GM12878 (cell line): ENCODE data around the gene COPZ1. TPM values are rescaled to one million over a fixed set of nuclear protein-coding genes. Genes with fewer than 3 reads are reported as not detected.

Experiments used
- ATAC-seq: fragments of 200-7000 bp; cut with Tn5 transposase; 3 replicates; pipeline ENCODE4 v1.9.1; 2020; ENCODE audit warnings: mild to moderate bottlenecking, moderate library complexity
- BruUV-seq: library from RNA; stranded (reverse); fragments of 400-500 nt; replicated peaks from 2 replicates; lab custom pipeline; 2021; lab: Mats Ljungman, UMichigan
- CTCF ChIA-PET: fragments of 300-600 bp; sonication (Branson Sonifier 250); formaldehyde crosslinking; extraction: SDS; loops from one replicate; lab custom pipeline; 2021; ENCODE audit warnings: inconsistent platforms; lab: Yijun Ruan, JAX
- POLR2A ChIA-PET: fragments of 350-600 bp; formaldehyde crosslinking; extraction: SDS; loops from one replicate; lab custom pipeline; 2021; ENCODE audit warnings: inconsistent platforms; lab: Charles Lee
- RAD21 ChIA-PET: fragments of 300-600 bp; sonication (Branson Sonifier 250); formaldehyde crosslinking; loops from one replicate; lab custom pipeline; 2023; ENCODE audit warnings: antibody characterized with exemption; ENCODE audit not compliant: unreplicated experiment; lab: Charles Lee
- SMC1A ChIA-PET: fragments of 300-600 bp; sonication (Branson Sonifier 250); formaldehyde crosslinking; loops from one replicate; lab custom pipeline; 2023; ENCODE audit not compliant: unreplicated experiment, uncharacterized antibody; lab: Charles Lee
- DNase-seq: peaks from one replicate; pipeline ENCODE4 v3.0.0-alpha.2; 2011; ENCODE audit warnings: low read depth, low spot score
- FAIRE-seq: peaks from 3 replicates; lab custom pipeline; 2011; peaks lifted over from hg19 to GRCh38; lab: Jason Lieb, UNC
- H2AFZ ChIP-seq: 2 replicates; pipeline ENCODE4 v1.6.0; 2011; ENCODE audit warnings: low read depth, low read length, control low read depth; ENCODE audit not compliant: control insufficient read depth
- H3K27ac ChIP-seq: 2 replicates; pipeline ENCODE4 v1.5.1; 2011; ENCODE audit warnings: control low read depth; ENCODE audit not compliant: control insufficient read depth, insufficient read depth
- H3K27me3 ChIP-seq, 2 experiments: replicated peaks in 1 of 2; 2 replicates each; pipeline versions ENCODE4 v1.6.0 to v1.6.1; 2011; ENCODE audit warnings: low read length in 1 of 2; ENCODE audit not compliant: control insufficient read depth in 2 of 2, insufficient read depth in 2 of 2
- H3K36me3 ChIP-seq, 2 experiments: 2 replicates each; pipeline ENCODE4 v1.5.1; 2011; ENCODE audit warnings: low read length in 1 of 2; ENCODE audit not compliant: control insufficient read depth in 2 of 2, insufficient read depth in 2 of 2
- H3K4me1 ChIP-seq: 2 replicates; pipeline ENCODE4 v1.6.1; 2011; ENCODE audit warnings: mild to moderate bottlenecking, low read length, moderate library complexity, mixed read lengths; ENCODE audit not compliant: control insufficient read depth, insufficient read depth
- H3K4me2 ChIP-seq: 2 replicates; pipeline ENCODE4 v1.6.0; 2011; ENCODE audit warnings: control low read depth; ENCODE audit not compliant: control insufficient read depth, insufficient read depth
- H3K4me3 ChIP-seq: fragments of 200-600 bp; sonication (generic); 2 replicates; pipeline ENCODE4 v1.5.1; 2016
- H3K79me2 ChIP-seq: 2 replicates; pipeline ENCODE4 v1.6.0; 2011; ENCODE audit warnings: low read length; ENCODE audit not compliant: control insufficient read depth, insufficient read depth
- H3K9ac ChIP-seq: 2 replicates; pipeline ENCODE4 v1.8.0; 2011; ENCODE audit warnings: low read length, control low read depth, mixed read lengths; ENCODE audit not compliant: control insufficient read depth, insufficient read depth
- H3K9me3 ChIP-seq: replicated peaks from 3 replicates; pipeline ENCODE4 v1.5.1; 2011; ENCODE audit warnings: mild to moderate bottlenecking, low read length; ENCODE audit not compliant: control insufficient read depth, insufficient read depth
- H4K20me1 ChIP-seq: 2 replicates; pipeline ENCODE4 v1.6.0; 2011; ENCODE audit not compliant: control insufficient read depth, insufficient read depth
- CBFB ChIP-seq: IDR thresholded peaks from 2 replicates; pipeline ENCODE4 v1.6.1; 2016; ENCODE audit warnings: antibody characterized with exemption, low read depth
- CEBPB ChIP-seq, 2 experiments: fragments of 150-350 bp in 1 of 2; IDR thresholded peaks; 2 replicates each; pipeline ENCODE4 v1.6.1; 2012 to 2014; ENCODE audit warnings: low read depth in 2 of 2, low read length in 2 of 2, borderline replicate concordance in 1 of 2, inconsistent platforms in 1 of 2
- CHD4 ChIP-seq: fragments of 200-600 bp; sonication (generic); IDR thresholded peaks from 2 replicates; pipeline ENCODE4 v1.6.1; 2016; ENCODE audit warnings: mild to moderate bottlenecking
- CREM ChIP-seq: IDR thresholded peaks from 2 replicates; pipeline ENCODE4 v1.6.1; 2014; ENCODE audit warnings: antibody characterized with exemption, low read depth
- ETV6 ChIP-seq, 2 experiments: fragments of 450-650 bp in 1 of 2; IDR thresholded peaks in 1 of 2; conservative IDR thresholded peaks in 1 of 2; 2 replicates each; pipeline ENCODE4 v1.6.1; 2014; ENCODE audit warnings: antibody characterized with exemption in 1 of 2, borderline replicate concordance in 1 of 2, low read depth in 1 of 2, mild to moderate bottlenecking in 1 of 2, moderate library complexity in 1 of 2
- FOXK2 ChIP-seq: fragments of 450-650 bp; IDR thresholded peaks from 2 replicates; pipeline ENCODE4 v1.6.1; 2017; ENCODE audit warnings: mild to moderate bottlenecking, moderate library complexity
- HDGF ChIP-seq: fragments of 450-650 bp; IDR thresholded peaks from 2 replicates; pipeline ENCODE4 v1.6.1; 2016; ENCODE audit warnings: antibody characterized with exemption
- MTA2 ChIP-seq: fragments of 450-650 bp; IDR thresholded peaks from 2 replicates; pipeline ENCODE4 v1.6.1; 2016; ENCODE audit warnings: low read depth, mild to moderate bottlenecking, moderate library complexity
- MXI1 ChIP-seq: fragments of 150-350 bp; IDR thresholded peaks from 2 replicates; pipeline ENCODE4 v1.6.1; 2011; ENCODE audit warnings: low read depth, mild to moderate bottlenecking, inconsistent platforms, low read length, improper control_type of control experiment
- NFXL1 ChIP-seq: fragments of 450-650 bp; IDR thresholded peaks from 2 replicates; pipeline ENCODE4 v1.6.1; 2017; ENCODE audit warnings: antibody characterized with exemption, mild to moderate bottlenecking, borderline replicate concordance
- PAX8 ChIP-seq: fragments of 450-650 bp; IDR thresholded peaks from 2 replicates; pipeline ENCODE4 v1.6.1; 2017; ENCODE audit warnings: mild to moderate bottlenecking, moderate library complexity
- POLR2A ChIP-seq: IDR thresholded peaks from 2 replicates; pipeline ENCODE4 v1.6.1; 2011; ENCODE audit warnings: low read depth, mild to moderate bottlenecking, low read length
- POLR2AphosphoS2 ChIP-seq: IDR thresholded peaks from 2 replicates; pipeline ENCODE4 v1.6.1; 2011; ENCODE audit warnings: low read depth, mild to moderate bottlenecking, low read length, improper control_type of control experiment, moderate library complexity
- POU2F2 ChIP-seq: IDR thresholded peaks from 3 replicates; pipeline ENCODE4 v1.6.1; 2011; ENCODE audit warnings: low read depth, mild to moderate bottlenecking, low read length, borderline replicate concordance
- RCOR1 ChIP-seq: conservative IDR thresholded peaks from 2 replicates; pipeline ENCODE4 v1.6.1; 2012; ENCODE audit warnings: low read depth, low read length, improper control_type of control experiment
- SREBF1 ChIP-seq: IDR thresholded peaks from 2 replicates; pipeline ENCODE4 v1.6.1; 2012; ENCODE audit warnings: mild to moderate bottlenecking, low read length
- STAT3 ChIP-seq: IDR thresholded peaks from 2 replicates; pipeline ENCODE4 v1.6.1; 2011; ENCODE audit warnings: low read depth, low read length, improper control_type of control experiment
- TBL1XR1 ChIP-seq: IDR thresholded peaks from 2 replicates; pipeline ENCODE4 v1.6.1; 2012; ENCODE audit warnings: low read depth, low read length, improper control_type of control experiment
- TCF3 ChIP-seq: IDR thresholded peaks from 2 replicates; pipeline ENCODE4 v1.6.1; 2012; ENCODE audit warnings: low read depth, mild to moderate bottlenecking, low read length, borderline replicate concordance; ENCODE audit not compliant: insufficient read depth
- USF1 ChIP-seq: IDR thresholded peaks from 2 replicates; pipeline ENCODE4 v1.6.1; 2011; ENCODE audit warnings: borderline replicate concordance, low read depth, mild to moderate bottlenecking, moderate library complexity, mixed read lengths, low read length; ENCODE audit not compliant: insufficient read depth; ENCODE audit errors: extremely low read length
- WRNIP1 ChIP-seq: IDR thresholded peaks from 2 replicates; pipeline ENCODE4 v1.6.1; 2011; ENCODE audit warnings: low read depth, low read length, improper control_type of control experiment, borderline replicate concordance
- WGBS: methylation state at CpG from one replicate; pipeline ENCODE4 v1.1.6; 2016; ENCODE audit warnings: low lambda C conversion rate; ENCODE audit not compliant: insufficient replicate concordance, insufficient coverage; ENCODE audit errors: missing lambda C conversion rate; 5-methylcytosine and 5-hydroxymethylcytosine counted together
- in situ Hi-C: fragments of 300-500 bp; cut with MboI; formaldehyde crosslinking; loops from 9 replicates; pipeline ENCODE4 v1.14.3; 2018; ENCODE audit warnings: mixed read lengths
- intact Hi-C: fragments of 100-400 bp; cut with micrococcal nuclease; formaldehyde crosslinking; loops from one replicate; pipeline ENCODE4 v1.14.2; 2022; ENCODE audit not compliant: unreplicated experiment
- polyA plus RNA-seq, 11 experiments: library from polyadenylated mRNA; depleted of rRNA in 4 of 11; unstranded in 6 of 11; stranded (reverse) in 5 of 11; fragments of >200 nt; fragmentation: Nextera tagmentation in 4 of 11; fragmentation: Illumina TruSeq in 1 of 11; extraction: Ambion mirVana in 4 of 11; extraction: Trizol in 1 of 11; gene quantifications; 1 replicate in 1 of 11; 2 replicates in 10 of 11; pipeline versions ENCODE4 v1.2.1 to v1.2.3, GENCODE V29; 2011 to 2016; ENCODE audit warnings: inconsistent platforms in 2 of 11, missing spikeins in 2 of 11, low read depth in 1 of 11
- total RNA-seq, 4 experiments: library from RNA; depleted of rRNA in 3 of 4; stranded (reverse); fragments of >200 nt in 3 of 4; fragmentation: Illumina TruSeq in 1 of 4; extraction: Trizol in 1 of 4; gene quantifications; 2 replicates each; pipeline versions ENCODE4 v1.2.1 to v1.2.3, GENCODE V29; 2013 to 2021

The COPZ1 gene
- total and polyA plus RNA-seq, 10 of the 15 experiments (the other 5 are each of a cell fraction or from before 2014, with no cell fraction given), result 112 to 378 (median 184) TPM

DNA sequence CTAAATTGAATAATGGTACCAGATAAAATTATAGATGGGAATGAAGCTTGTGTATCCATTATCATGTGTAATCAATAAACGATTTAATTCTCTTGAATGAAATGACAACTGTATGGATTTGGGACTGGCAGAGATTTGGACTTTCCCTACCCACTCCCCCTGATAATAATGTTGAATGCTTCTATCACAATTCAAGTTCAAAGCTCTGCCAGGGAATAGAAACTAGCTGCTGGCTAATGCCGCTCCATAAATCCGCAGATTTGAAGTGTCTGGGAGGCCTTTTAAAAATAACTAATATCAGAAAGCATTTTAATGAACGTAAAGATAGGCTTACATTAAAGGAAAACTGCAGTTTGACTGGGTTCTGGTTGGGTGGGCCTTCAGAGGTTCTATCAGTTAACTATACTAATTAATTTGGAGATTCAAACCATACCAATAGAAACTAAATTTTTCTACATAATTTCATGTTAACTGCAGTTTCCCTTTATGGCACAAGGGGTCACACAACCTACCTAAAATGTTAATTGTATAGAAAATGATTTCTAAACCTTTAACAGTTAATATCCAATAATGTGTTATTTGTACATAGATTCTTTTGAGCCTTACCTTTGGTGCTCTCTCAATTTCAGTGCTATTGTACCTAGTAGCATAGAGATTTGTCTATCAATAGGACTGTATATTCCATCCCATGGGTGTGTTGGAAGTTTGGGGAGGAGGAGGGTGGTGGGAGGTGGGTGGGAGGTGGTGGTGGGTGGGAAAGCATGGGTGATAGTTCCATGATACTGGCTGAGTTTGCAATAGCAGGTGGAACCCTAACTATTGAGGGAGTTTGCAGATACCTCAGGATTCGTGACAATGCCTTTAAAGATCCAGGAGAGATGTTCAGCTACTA is 39.5 kb upstream of the COPZ1 start (continued):
- TF ChIP-seq STAT3, result no peak
- no peak for TF ChIP-seq CREM
- TF ChIP-seq WRNIP1, result no peak
- TF ChIP-seq CBFB, result 0 out of 2 replicates have a peak, but pooled peaks have one; percentile 11
- no peak for TF ChIP-seq HDGF

DNA sequence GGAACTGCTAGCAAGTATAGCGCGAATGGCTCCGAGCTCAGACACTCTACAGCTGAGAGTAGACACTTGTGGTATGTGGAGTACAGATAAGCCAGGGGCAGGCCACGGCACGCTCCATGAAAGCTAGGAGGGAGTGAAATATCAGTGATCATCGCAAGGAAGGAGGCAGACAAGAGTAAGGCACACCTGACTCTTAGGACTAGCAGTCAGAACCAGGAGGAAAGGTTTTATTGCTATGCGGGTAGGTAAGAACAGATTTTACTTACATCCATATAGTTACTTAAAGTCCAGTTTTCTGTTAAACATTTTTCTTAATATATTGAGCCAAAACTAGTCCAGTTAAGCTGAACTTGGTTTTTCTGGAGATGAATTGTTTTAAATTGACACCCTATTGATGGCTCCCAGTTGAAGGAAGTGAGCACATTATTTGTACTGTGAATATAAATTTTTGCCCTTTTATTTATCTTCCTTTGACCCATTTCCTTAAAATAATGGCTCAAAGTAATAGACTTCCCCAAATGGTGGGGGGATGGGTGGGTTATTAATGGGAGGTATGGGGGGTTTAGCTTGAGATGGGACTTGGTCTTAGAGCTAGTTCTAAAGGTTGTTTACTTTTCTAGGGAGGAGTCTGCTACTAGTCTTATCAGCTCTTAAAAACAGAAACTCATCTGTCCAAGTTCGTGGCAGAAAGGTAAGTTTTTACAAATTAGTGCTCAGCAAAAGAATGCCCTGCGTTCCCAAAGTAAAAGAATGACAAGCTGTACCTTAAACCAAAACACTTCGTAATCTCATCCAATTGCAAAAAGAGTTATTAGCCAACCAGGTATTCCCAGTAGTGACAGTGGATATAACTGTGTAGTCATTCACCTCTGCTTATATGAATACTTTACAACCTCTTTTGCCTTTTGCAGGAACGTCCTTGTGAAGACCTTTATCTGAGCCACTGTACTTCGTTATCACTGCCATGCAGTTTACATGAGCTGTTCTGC is 38.6 kb upstream of the COPZ1 start:
- no peak overlapping the region for H3K27ac ChIP-seq
- 71% methylated on average over 12 of the region's 12 CpGs for WGBS
- ChIA-PET CTCF (interaction anchor here (0.6 to 3.5 kb wide), 18 partner anchors 9 to 113 kb away, joined by 3 to 15 read pairs (median 5); partner anchors contain the start of gene COPZ1), SMC1A (interaction anchor here (0.9 to 1.9 kb wide), 8 partner anchors 10 to 152 kb away, joined by 3 to 11 read pairs (median 4); partner anchors contain the start of gene COPZ1), POLR2A (interaction anchor here (0.6 to 1.4 kb wide), 11 partner anchors 10 to 77 kb away, joined by 3 to 6 read pairs (median 4); no protein-coding TSS in a partner anchor), RAD21 (interaction anchor here (0.9 to 2.0 kb wide), 6 partner anchors 32 to 113 kb away, joined by 3 to 9 read pairs (median 4); partner anchors contain the start of gene COPZ1)
- peaks cover 23 to 50% of the 10 kb centered on the region in 2 experiments for H3K36me3 ChIP-seq
- DNase-seq (no peak), FAIRE-seq (no peak), ATAC-seq (peak; percentile 1; the same call in 1 of the 3 replicates)
- no peaks in the 10 kb centered on the region for H3K9me3 ChIP-seq
- peak overlapping the region; percentile 35; the same call in 1 of the 2 replicates for H3K4me2 ChIP-seq
- in situ Hi-C loops, result no loop called here
- H4K20me1 ChIP-seq, result peaks cover 8% of the 10 kb centered on the region
- no peaks in the 10 kb centered on the region for H3K27me3 ChIP-seq
- peaks cover 41% of the 10 kb centered on the region for H3K79me2 ChIP-seq
- intact Hi-C loops, result no loop called here
- H3K4me1 ChIP-seq, result peaks cover 3% of the 10 kb centered on the region; the same call in 1 of the 2 replicates
- H3K4me3 ChIP-seq, result peak overlapping the region; percentile 22; the same call in 1 of the 2 replicates
- no peak overlapping the region for H2AFZ ChIP-seq
- no TSS peak for BruUV-seq
- H3K9ac ChIP-seq, result no peak overlapping the region
- TF ChIP-seq CHD4 (no peak), MTA2 (no peak), TBL1XR1 (no peak), MXI1 (no peak), SREBF1 (no peak), POLR2AphosphoS2 (peak; percentile 59), RCOR1 (no peak), TCF3 (no peak), FOXK2 (no peak), POU2F2 (peak; percentile 36; the same call in 2 of the 3 replicates), NFXL1 (no peak), PAX8 (no peak), ETV6 (conservative IDR thresholded peaks at IDR 0.05 in 1 of 2, IDR thresholded peaks at IDR 0.05 in 1 of 2; ENCODE audit: borderline replicate concordance in 1 of 2, low read depth in 1 of 2) (no peak), POLR2A (peak; percentile 76), CEBPB (IDR thresholded peaks at IDR 0.05; ENCODE audit: borderline replicate concordance in 1 of 2, low read depth in 2 of 2, low read length in 2 of 2) (no peak), USF1 (no peak)
